HEK293 (cell line): ENCODE measurements around the gene CPB2.

Source experiments
- CTCF ChIP-seq: fragments of 450-650 bp; formaldehyde crosslinking; IDR thresholded peaks from 2 replicates; pipeline ENCODE4 v1.5.1; 2016; ENCODE audit warnings: missing biosample characterization, missing genetic modification characterization
- ZNF48 ChIP-seq: fragments of 450-650 bp; formaldehyde crosslinking; IDR thresholded peaks from 2 replicates; pipeline ENCODE4 v1.5.1; 2016; ENCODE audit warnings: missing biosample characterization, missing genetic modification characterization
- ZNF558 ChIP-seq: fragments of 450-650 bp; formaldehyde crosslinking; IDR thresholded peaks from 2 replicates; pipeline ENCODE4 v1.5.1; 2016; ENCODE audit warnings: missing biosample characterization, missing genetic modification characterization
- ZNF560 ChIP-seq: fragments of 450-650 bp; formaldehyde crosslinking; IDR thresholded peaks from 2 replicates; pipeline ENCODE4 v1.5.1; 2017; ENCODE audit warnings: missing biosample characterization, missing genetic modification characterization, borderline replicate concordance
- ZNF677 ChIP-seq: fragments of 450-650 bp; IDR thresholded peaks from 2 replicates; pipeline ENCODE4 v1.5.0; 2018; ENCODE audit warnings: missing biosample characterization, mild to moderate bottlenecking, missing genetic modification characterization, moderate library complexity

GRCh38 chr13:46039411-46040182 is 65.2 kb downstream of the CPB2 start:
- TF ChIP-seq ZNF48 (tag by site-specific recombination) (no peak), ZNF677 (no peak), CTCF (tag by site-specific recombination) (no peak), ZNF558 (no peak), ZNF560 (tag by site-specific recombination) (no peak)
